Endothelial cell of umbilical vein (primary cell): ENCODE results near the gene STH.

Experiments
- CTCF ChIP-seq, 2 donors: IDR thresholded peaks; 1 replicate in 1 of 2; 2 replicates in 1 of 2; pipeline ENCODE4 v1.5.1; 2011; ENCODE audit warnings: low read length in 2 of 2, mild to moderate bottlenecking in 2 of 2, moderate library complexity in 2 of 2, control low read depth in 1 of 2, inconsistent platforms in 1 of 2, low read depth in 1 of 2; ENCODE audit not compliant: insufficient read depth in 1 of 2; ENCODE audit errors: extremely low read depth in 1 of 2
- GATA2 ChIP-seq: IDR thresholded peaks from 2 replicates; pipeline ENCODE4 v1.7.0; 2011; ENCODE audit warnings: low read depth, mild to moderate bottlenecking, moderate library complexity, mixed read lengths, low read length; ENCODE audit not compliant: insufficient read length, insufficient read depth
- MYC ChIP-seq: IDR thresholded peaks from one replicate; pipeline ENCODE4 v1.6.1; 2011; ENCODE audit warnings: mild to moderate bottlenecking, low read depth, low read length

GRCh38 chr17:46023783-46024388 is 24.8 kb downstream of the STH start:
- TF ChIP-seq CTCF (IDR thresholded peaks at IDR 0.05; ENCODE audit: extremely low read depth in 1 of 2, insufficient read depth in 1 of 2, low read depth in 1 of 2, low read length in 2 of 2) (no peak), MYC (no peak), GATA2 (no peak)
